Left colon (tissue), 2 donors: ENCODE results near the gene PYCR2. TPM values are rescaled to one million over a fixed set of nuclear protein-coding genes. Genes with fewer than 3 reads are reported as not detected.
A peak's percentile ranks its signal among the peaks of the same experiment; 100 is the strongest.

ENCODE experiments used
- ATAC-seq: fragments of 200-7000 bp; cut with Tn5 transposase; one replicate; pipeline ENCODE4 v1.9.1; 2020; ENCODE audit warnings: mild to moderate bottlenecking, moderate library complexity
- DNase-seq, 2 donors: peaks; one replicate each; pipeline ENCODE4 v3.0.0-alpha.2; 2020
- intact Hi-C, 2 donors: fragments of 100-400 bp; cut with DNase I in 1 of 2; cut with micrococcal nuclease in 1 of 2; formaldehyde crosslinking; loops; one replicate each; pipeline versions ENCODE4 v1.11.2 to v1.14.0; 2022; cut with DNase I, micrococcal nuclease
- total RNA-seq, 2 donors: library from RNA; stranded (reverse); fragmentation: NEBNext Ultra II Directional; extraction: Animal tissue kit (Norgen Biotek cat#: 25700); gene quantifications; one replicate each; pipeline ENCODE4 v1.2.1, GENCODE V29; 2021
- donor health status: DM: no; HTN: no; CAD: no.
- donor health status: DM: yes; HTN: yes; CAD: no.

PYCR2 gene
- total RNA-seq, 2 donors from 2014 or later: 34.8 to 42.3 TPM

GRCh38 chr1:225928186-225929175 lies 4.4 kb upstream of the PYCR2 start:
- no peak for ATAC-seq
- intact Hi-C loops: no loop called here
- DNase-seq: no peak

GRCh38 chr1:225926551-225927113 lies 2.6 kb upstream of the PYCR2 start:
- no peak for ATAC-seq
- no peak for DNase-seq
- intact Hi-C loops: no loop called here

- intact Hi-C loops: no loop called here
- ATAC-seq (peak; percentile 54), DNase-seq (peak in 1 of 2 donors; percentile 49)
Observed at GRCh38 chr1:225923381-225923691, 714 bp downstream of the PYCR2 start.

GRCh38 chr1:225921734-225922709 lies 2.0 kb downstream of the PYCR2 start:
- intact Hi-C loops: no loop called here
- DNase-seq (no peak), ATAC-seq (peak; percentile 29)

GRCh38 chr1:225919906-225920305 lies 4.1 kb downstream of the PYCR2 start:
- intact Hi-C loops: loop anchor here in 1 of 2 donors (10.0 kb wide), 1 partner anchor 445 kb away; no protein-coding TSS in a partner anchor
- DNase-seq: peak; percentile 61 to 70
- no peak for ATAC-seq

GRCh38 chr1:225918280-225918679 lies 5.8 kb downstream of the PYCR2 start:
- intact Hi-C loops: loop anchor here in 1 of 2 donors (10.0 kb wide), 1 partner anchor 443 kb away; no protein-coding TSS in a partner anchor
- ATAC-seq (no peak), DNase-seq (no peak)

- no peak for DNase-seq
- no peak for ATAC-seq
- intact Hi-C loops: loop anchor here in 1 of 2 donors (10.0 kb wide), 1 partner anchor 443 kb away; no protein-coding TSS in a partner anchor
Observed at GRCh38 chr1:225917536-225917935, 6.5 kb downstream of the PYCR2 start.

- DNase-seq (no peak), ATAC-seq (no peak)
- intact Hi-C loops: loop anchor here in 1 of 2 donors (10.0 kb wide), 1 partner anchor 442 kb away; no protein-coding TSS in a partner anchor
Observed at GRCh38 chr1:225917101-225917500, 6.9 kb downstream of the PYCR2 start.

GRCh38 chr1:225915538-225915991 lies 8.5 kb downstream of the PYCR2 start:
- DNase-seq (no peak), ATAC-seq (no peak)
- intact Hi-C loops: loop anchor here in 1 of 2 donors (10.0 kb wide), 1 partner anchor 441 kb away; no protein-coding TSS in a partner anchor

GRCh38 chr1:225914947-225915346 lies 9.1 kb downstream of the PYCR2 start:
- DNase-seq (no peak), ATAC-seq (no peak)
- intact Hi-C loops: loop anchor here in 1 of 2 donors (10.0 kb wide), 1 partner anchor 440 kb away; no protein-coding TSS in a partner anchor

GRCh38 chr1:225914391-225914790 lies 9.7 kb downstream of the PYCR2 start:
- DNase-seq: no peak
- no peak for ATAC-seq
- intact Hi-C loops: loop anchor here in 1 of 2 donors (10.0 kb wide), 1 partner anchor 440 kb away; no protein-coding TSS in a partner anchor

GRCh38 chr1:225911191-225912130 lies 12.6 kb downstream of the PYCR2 start:
- ATAC-seq (peak; percentile 82), DNase-seq (peak; percentile 52 to 80)
- intact Hi-C loops: loop anchor here in 1 of 2 donors (10.0 kb wide), 1 partner anchor 437 kb away; no protein-coding TSS in a partner anchor

- intact Hi-C loops: no loop called here
- DNase-seq: no peak
- no peak for ATAC-seq
Observed at GRCh38 chr1:225909477-225909876, 14.6 kb downstream of the PYCR2 start.

GRCh38 chr1:225908773-225909172 lies 15.3 kb downstream of the PYCR2 start:
- ATAC-seq (peak; percentile 64), DNase-seq (no peak)
- intact Hi-C loops: no loop called here

- DNase-seq: no peak
- no peak for ATAC-seq
- intact Hi-C loops: no loop called here
Observed at GRCh38 chr1:225908013-225908640, 15.9 kb downstream of the PYCR2 start.

GRCh38 chr1:225907341-225907740 lies 16.7 kb downstream of the PYCR2 start:
- intact Hi-C loops: no loop called here
- DNase-seq (no peak), ATAC-seq (no peak)

- DNase-seq (no peak), ATAC-seq (no peak)
Observed at GRCh38 chr1:225906467-225906866, 17.6 kb downstream of the PYCR2 start.

More at GRCh38 chr1:225906467-225906866, 17.6 kb downstream of the PYCR2 start:
- intact Hi-C loops: no loop called here
